AG04449 (cell line): ENCODE measurements around the gene HOXB4.

ENCODE experiments used
- CTCF ChIA-PET: fragments of 350-600 bp; formaldehyde crosslinking; extraction: SDS; loops from one replicate; lab custom pipeline; 2021; ENCODE audit warnings: antibody characterized with exemption; lab: Yijun Ruan, JAX
- POLR2A ChIA-PET: fragments of 400-600, 350-600 bp; formaldehyde crosslinking; extraction: SDS; loops from one replicate; lab custom pipeline; 2020; ENCODE audit warnings: antibody characterized with exemption, inconsistent platforms; lab: Yijun Ruan, JAX
- DNase-seq: peaks from one replicate; pipeline ENCODE4 v3.0.0-alpha.2; 2010; ENCODE audit warnings: low read depth, low spot score
- H3K4me3 ChIP-seq: 2 replicates; pipeline ENCODE4 v1.5.1; 2011; ENCODE audit warnings: low read depth, mild to moderate bottlenecking, control low read depth, low read length
- CTCF ChIP-seq: IDR thresholded peaks from one replicate; pipeline ENCODE4 v1.5.1; 2011; ENCODE audit warnings: mild to moderate bottlenecking, moderate library complexity, low read length, control low read depth, inconsistent platforms; ENCODE audit not compliant: insufficient read depth; ENCODE audit errors: missing control alignments

The HOXB4 gene

GRCh38 chr17:48526608-48527546, 51.3 kb downstream of the HOXB4 start:
- no peak for TF ChIP-seq CTCF
- ChIA-PET POLR2A (no interaction called here), CTCF (no interaction called here)
- DNase-seq, result no peak
- no peak overlapping the region for H3K4me3 ChIP-seq
